Stimulated activated CD4-positive, alpha-beta T cell treated with anti-CD3 and anti-CD28 coated beads, Interleukin-4, amount 100 ng/mL, for 1 hour (primary cell): ENCODE results near the gene RWDD3.

Source experiments
- DNase-seq: peaks from one replicate; pipeline ENCODE4 v3.0.0-alpha.2; 2020

Gene RWDD3

GRCh38 chr1:95233737-95234500, at the start of gene RWDD3:
Gene RWDD3 (plus strand): TSS chr1:95234210. CDS start chr1:95234231, 21 bp downstream.
- DNase-seq: peak; percentile 95

- no peak for DNase-seq
Observed at GRCh38 chr1:95186149-95186548, 47.9 kb upstream of the RWDD3 start.

GRCh38 chr1:95193591-95193990, 40.4 kb upstream of the RWDD3 start:
- DNase-seq: no peak

- no peak for DNase-seq
Observed at GRCh38 chr1:95195046-95195445, 39.0 kb upstream of the RWDD3 start.

GRCh38 chr1:95196017-95196416, 38.0 kb upstream of the RWDD3 start:
- DNase-seq: no peak

GRCh38 chr1:95197616-95198252, 36.3 kb upstream of the RWDD3 start:
- DNase-seq: no peak

GRCh38 chr1:95201905-95202304, 32.1 kb upstream of the RWDD3 start:
- DNase-seq: no peak

GRCh38 chr1:95203908-95204437, 30.0 kb upstream of the RWDD3 start:
- no peak for DNase-seq

- no peak for DNase-seq
Observed at GRCh38 chr1:95206514-95206913, 27.5 kb upstream of the RWDD3 start.

GRCh38 chr1:95207223-95207935, 26.6 kb upstream of the RWDD3 start:
- DNase-seq: no peak

GRCh38 chr1:95208876-95209275, 25.1 kb upstream of the RWDD3 start:
- no peak for DNase-seq

- DNase-seq: no peak
Observed at GRCh38 chr1:95209291-95209690, 24.7 kb upstream of the RWDD3 start.

GRCh38 chr1:95216292-95216990, 17.6 kb upstream of the RWDD3 start:
- no peak for DNase-seq

- DNase-seq: no peak
Observed at GRCh38 chr1:95217371-95217770, 16.6 kb upstream of the RWDD3 start.

- no peak for DNase-seq
Observed at GRCh38 chr1:95219407-95219806, 14.6 kb upstream of the RWDD3 start.

- no peak for DNase-seq
Observed at GRCh38 chr1:95221306-95221705, 12.7 kb upstream of the RWDD3 start.

- no peak for DNase-seq
Observed at GRCh38 chr1:95222629-95223028, 11.4 kb upstream of the RWDD3 start.

- DNase-seq: no peak
Observed at GRCh38 chr1:95223110-95223509, 10.9 kb upstream of the RWDD3 start.

- DNase-seq: no peak
Observed at GRCh38 chr1:95226781-95227660, 7.0 kb upstream of the RWDD3 start.

GRCh38 chr1:95229037-95229436, 5.0 kb upstream of the RWDD3 start:
- DNase-seq: no peak

GRCh38 chr1:95229706-95230105, 4.3 kb upstream of the RWDD3 start:
- no peak for DNase-seq

- DNase-seq: no peak
Observed at GRCh38 chr1:95230256-95230655, 3.8 kb upstream of the RWDD3 start.
